GM12864 (cell line): Measurements from ENCODE around the gene PYDC1.

ENCODE experiments used
- DNase-seq: peaks from one replicate; pipeline ENCODE4 v3.0.0-alpha.2; 2011; ENCODE audit warnings: low read depth
- H3K4me3 ChIP-seq: 2 replicates; pipeline ENCODE4 v1.5.1; 2011; ENCODE audit warnings: mild to moderate bottlenecking, low read depth, low read length, control low read depth
- TF ChIP-seq, protein P1 (sequence below): IDR thresholded peaks from 2 replicates; pipeline ENCODE4 v1.5.1; 2011; ENCODE audit warnings: low read depth, mild to moderate bottlenecking, moderate library complexity, low read length, control low read depth, inconsistent platforms; ENCODE audit errors: missing control alignments

Gene PYDC1

GRCh38 chr16:31186930-31187807 is 29.8 kb downstream of the PYDC1 start:
- no peak for DNase-seq
- TF ChIP-seq, protein P1, sequence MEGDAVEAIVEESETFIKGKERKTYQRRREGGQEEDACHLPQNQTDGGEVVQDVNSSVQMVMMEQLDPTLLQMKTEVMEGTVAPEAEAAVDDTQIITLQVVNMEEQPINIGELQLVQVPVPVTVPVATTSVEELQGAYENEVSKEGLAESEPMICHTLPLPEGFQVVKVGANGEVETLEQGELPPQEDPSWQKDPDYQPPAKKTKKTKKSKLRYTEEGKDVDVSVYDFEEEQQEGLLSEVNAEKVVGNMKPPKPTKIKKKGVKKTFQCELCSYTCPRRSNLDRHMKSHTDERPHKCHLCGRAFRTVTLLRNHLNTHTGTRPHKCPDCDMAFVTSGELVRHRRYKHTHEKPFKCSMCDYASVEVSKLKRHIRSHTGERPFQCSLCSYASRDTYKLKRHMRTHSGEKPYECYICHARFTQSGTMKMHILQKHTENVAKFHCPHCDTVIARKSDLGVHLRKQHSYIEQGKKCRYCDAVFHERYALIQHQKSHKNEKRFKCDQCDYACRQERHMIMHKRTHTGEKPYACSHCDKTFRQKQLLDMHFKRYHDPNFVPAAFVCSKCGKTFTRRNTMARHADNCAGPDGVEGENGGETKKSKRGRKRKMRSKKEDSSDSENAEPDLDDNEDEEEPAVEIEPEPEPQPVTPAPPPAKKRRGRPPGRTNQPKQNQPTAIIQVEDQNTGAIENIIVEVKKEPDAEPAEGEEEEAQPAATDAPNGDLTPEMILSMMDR = no peak
- no peak overlapping the region for H3K4me3 ChIP-seq

GRCh38 chr16:31186176-31186575 is 30.8 kb downstream of the PYDC1 start:
- H3K4me3 ChIP-seq = no peak overlapping the region
- no peak for DNase-seq
- TF ChIP-seq, protein P1 = no peak

DNA sequence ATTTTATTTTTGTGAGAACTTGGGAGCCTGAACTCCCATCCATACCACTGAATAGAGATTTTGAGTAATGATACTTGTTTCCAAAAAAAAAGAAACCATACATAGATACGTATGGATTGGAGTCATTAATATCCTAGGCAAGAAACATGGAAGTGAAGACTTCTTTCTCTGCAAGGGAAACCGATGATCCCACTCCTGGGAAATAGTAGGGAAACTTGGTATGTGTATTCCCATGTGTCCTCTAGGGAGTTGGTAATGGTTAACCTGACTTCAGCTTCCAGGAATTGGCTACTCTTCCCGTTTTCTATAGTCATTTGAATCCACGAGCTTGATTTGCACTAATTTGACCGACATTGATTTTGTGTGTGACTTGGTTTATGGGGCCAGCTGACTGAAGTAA is 31.6 kb downstream of the PYDC1 start:
- no peak for DNase-seq
- TF ChIP-seq, protein P1 = no peak
- H3K4me3 ChIP-seq = no peak overlapping the region

DNA sequence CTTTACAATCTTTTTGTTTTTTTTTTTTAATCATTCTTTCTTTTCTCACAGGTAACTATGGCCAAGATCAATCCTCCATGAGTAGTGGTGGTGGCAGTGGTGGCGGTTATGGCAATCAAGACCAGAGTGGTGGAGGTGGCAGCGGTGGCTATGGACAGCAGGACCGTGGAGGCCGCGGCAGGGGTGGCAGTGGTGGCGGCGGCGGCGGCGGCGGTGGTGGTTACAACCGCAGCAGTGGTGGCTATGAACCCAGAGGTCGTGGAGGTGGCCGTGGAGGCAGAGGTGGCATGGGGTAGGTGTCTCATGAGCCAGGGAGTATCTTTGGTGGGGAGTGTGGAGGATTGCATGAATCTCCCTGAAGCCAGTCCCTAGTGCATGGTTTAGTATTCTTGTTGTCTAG is 32.0 kb downstream of the PYDC1 start:
- TF ChIP-seq, protein P1 = no peak
- H3K4me3 ChIP-seq = no peak overlapping the region
- no peak for DNase-seq

DNA sequence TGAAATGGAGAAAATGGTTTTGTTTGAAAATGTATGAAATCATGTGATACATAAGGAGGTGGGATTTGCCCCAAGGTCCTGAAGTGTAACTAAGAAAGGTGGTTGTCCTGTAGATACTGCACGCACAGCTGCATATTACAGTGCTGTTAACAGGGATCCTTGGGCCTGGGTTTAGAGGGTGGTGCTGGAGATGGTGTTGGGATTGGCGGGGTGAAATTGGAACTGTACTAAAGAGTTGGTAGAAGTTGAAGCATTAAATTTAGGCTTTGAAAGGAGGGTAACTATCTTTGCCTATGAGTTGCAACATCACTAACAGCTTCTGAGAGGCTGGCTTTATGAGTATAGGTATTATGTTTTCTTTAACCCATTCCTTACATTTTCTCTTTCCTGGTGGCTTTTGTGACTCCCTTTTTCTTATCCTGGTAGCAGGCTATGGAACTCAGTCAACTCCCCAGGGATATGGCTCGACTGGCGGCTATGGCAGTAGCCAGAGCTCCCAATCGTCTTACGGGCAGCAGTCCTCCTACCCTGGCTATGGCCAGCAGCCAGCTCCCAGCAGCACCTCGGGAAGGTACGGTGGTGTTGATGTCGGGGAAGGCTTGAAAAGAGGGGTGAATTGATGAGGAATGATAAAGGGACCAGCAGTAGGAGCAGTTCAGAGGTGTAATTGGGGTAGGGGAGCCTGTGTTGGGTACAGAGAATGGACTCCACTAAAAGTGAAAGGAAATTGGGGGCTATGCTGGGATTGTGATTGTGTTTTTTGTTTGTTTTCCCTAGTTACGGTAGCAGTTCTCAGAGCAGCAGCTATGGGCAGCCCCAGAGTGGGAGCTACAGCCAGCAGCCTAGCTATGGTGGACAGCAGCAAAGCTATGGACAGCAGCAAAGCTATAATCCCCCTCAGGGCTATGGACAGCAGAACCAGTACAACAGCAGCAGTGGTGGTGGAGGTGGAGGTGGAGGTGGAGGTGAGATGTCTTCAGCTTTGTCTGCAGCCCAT is 33.2 kb downstream of the PYDC1 start:
- no peak overlapping the region for H3K4me3 ChIP-seq
- no peak for DNase-seq
- TF ChIP-seq, protein P1 = no peak

DNA sequence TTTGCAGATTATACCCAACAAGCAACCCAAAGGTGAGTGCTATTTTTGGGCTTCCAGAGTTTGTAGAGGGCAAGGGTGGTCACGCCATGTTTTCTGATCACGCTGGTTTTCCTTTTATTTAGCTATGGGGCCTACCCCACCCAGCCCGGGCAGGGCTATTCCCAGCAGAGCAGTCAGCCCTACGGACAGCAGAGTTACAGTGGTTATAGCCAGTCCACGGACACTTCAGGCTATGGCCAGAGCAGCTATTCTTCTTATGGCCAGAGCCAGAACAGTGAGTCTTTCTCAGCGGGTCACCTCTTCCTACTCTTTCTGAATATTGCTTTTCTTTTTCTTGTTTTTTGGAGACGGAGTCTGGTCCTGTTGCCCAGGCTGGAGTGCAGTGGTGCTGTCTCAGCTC is 34.5 kb downstream of the PYDC1 start:
- peak overlapping the region; percentile 88 for H3K4me3 ChIP-seq
- no peak for DNase-seq
- TF ChIP-seq, protein P1 = no peak
